HS-27A (cell line): Measurements from ENCODE around the gene SMIM9.

Experiments
- DNase-seq: peaks from one replicate; pipeline ENCODE4 v3.0.0-alpha.2; 2012; ENCODE audit warnings: low read depth, missing footprints

Gene SMIM9

GRCh38 chrX:154815274-154815818 is 19.1 kb downstream of the SMIM9 start:
- no peak for DNase-seq

GRCh38 chrX:154813801-154814200 is 20.7 kb downstream of the SMIM9 start:
- no peak for DNase-seq

GRCh38 chrX:154812341-154813101 is 21.9 kb downstream of the SMIM9 start:
- no peak for DNase-seq

GRCh38 chrX:154809939-154810665 is 24.4 kb downstream of the SMIM9 start:
- DNase-seq, result no peak

GRCh38 chrX:154806837-154807501 is 27.5 kb downstream of the SMIM9 start:
- DNase-seq, result no peak

- DNase-seq, result no peak
Measured at GRCh38 chrX:154805696-154806091, 28.8 kb downstream of the SMIM9 start.

- no peak for DNase-seq
Measured at GRCh38 chrX:154804957-154805695, 29.3 kb downstream of the SMIM9 start, which contains the start of gene MPP1. TSS of gene MPP1 (minus strand) at chrX:154805485. CDS start at chrX:154805373, 112 bp downstream.

- DNase-seq, result no peak
Measured at GRCh38 chrX:154804261-154804956, 30.1 kb downstream of the SMIM9 start.

- DNase-seq, result no peak
Measured at GRCh38 chrX:154802947-154803346, 31.5 kb downstream of the SMIM9 start.

GRCh38 chrX:154800478-154801210 is 33.8 kb downstream of the SMIM9 start:
- DNase-seq, result no peak

- DNase-seq, result no peak
Measured at GRCh38 chrX:154799556-154800348, 34.7 kb downstream of the SMIM9 start.

- DNase-seq, result no peak
Measured at GRCh38 chrX:154797006-154797405, 37.5 kb downstream of the SMIM9 start.

GRCh38 chrX:154795016-154795415 is 39.4 kb downstream of the SMIM9 start:
- no peak for DNase-seq

- no peak for DNase-seq
Measured at GRCh38 chrX:154793084-154793795, 41.2 kb downstream of the SMIM9 start.

GRCh38 chrX:154791939-154792338 is 42.5 kb downstream of the SMIM9 start:
- no peak for DNase-seq

- no peak for DNase-seq
Measured at GRCh38 chrX:154791467-154791866, 43.0 kb downstream of the SMIM9 start.

- DNase-seq, result no peak
Measured at GRCh38 chrX:154785716-154786115, 48.7 kb downstream of the SMIM9 start.

- DNase-seq, result no peak
Measured at GRCh38 chrX:154784149-154784995, 50.1 kb downstream of the SMIM9 start.
